Ovary (tissue), 3 donors: ENCODE measurements around the gene AFF3.

Experiments
- CTCF ChIP-seq, 3 donors: fragments of 450-650 bp in 2 of 3; fragments of 200-600 bp in 1 of 3; IDR thresholded peaks; one replicate each; pipeline versions ENCODE4 v1.5.1 to v1.8.0; 2016 to 2022; ENCODE audit warnings: antibody characterized with exemption in 3 of 3, mild to moderate bottlenecking in 1 of 3
- POLR2A ChIP-seq: fragments of 450-650 bp; IDR thresholded peaks from one replicate; pipeline ENCODE4 v1.6.1; 2017; ENCODE audit warnings: antibody characterized with exemption, mild to moderate bottlenecking, moderate library complexity
- donor health status: DM: no; HTN: no; CAD: no.

GRCh38 chr2:99846462-99847107, 295.8 kb downstream of the AFF3 start:
- TF ChIP-seq POLR2A (no peak), CTCF (IDR thresholded peaks at IDR 0.05) (no peak)
